GM21619 (cell line): ENCODE measurements around the gene SRSF9.

Experiments
- ATAC-seq: cut with Tn5 transposase; IDR thresholded peaks from one replicate; pipeline ENCODE4 v1.9.1; 2021; ENCODE audit not compliant: unreplicated experiment

Gene SRSF9

GRCh38 chr12:120483621-120484020 lies 14.1 kb upstream of the SRSF9 start:
- ATAC-seq: no peak

GRCh38 chr12:120481022-120481767 lies 11.6 kb upstream of the SRSF9 start:
- no peak for ATAC-seq

GRCh38 chr12:120480211-120480610 lies 10.7 kb upstream of the SRSF9 start:
- no peak for ATAC-seq

GRCh38 chr12:120479458-120479857 lies 9.9 kb upstream of the SRSF9 start:
- no peak for ATAC-seq

- ATAC-seq: no peak
Observed at GRCh38 chr12:120475643-120476042, 6.1 kb upstream of the SRSF9 start.

- no peak for ATAC-seq
Observed at GRCh38 chr12:120474616-120474960, 5.0 kb upstream of the SRSF9 start.

GRCh38 chr12:120473807-120474615 lies 4.5 kb upstream of the SRSF9 start:
- ATAC-seq: no peak

- ATAC-seq: no peak
Observed at GRCh38 chr12:120472521-120472920, 3.0 kb upstream of the SRSF9 start.

DNA sequence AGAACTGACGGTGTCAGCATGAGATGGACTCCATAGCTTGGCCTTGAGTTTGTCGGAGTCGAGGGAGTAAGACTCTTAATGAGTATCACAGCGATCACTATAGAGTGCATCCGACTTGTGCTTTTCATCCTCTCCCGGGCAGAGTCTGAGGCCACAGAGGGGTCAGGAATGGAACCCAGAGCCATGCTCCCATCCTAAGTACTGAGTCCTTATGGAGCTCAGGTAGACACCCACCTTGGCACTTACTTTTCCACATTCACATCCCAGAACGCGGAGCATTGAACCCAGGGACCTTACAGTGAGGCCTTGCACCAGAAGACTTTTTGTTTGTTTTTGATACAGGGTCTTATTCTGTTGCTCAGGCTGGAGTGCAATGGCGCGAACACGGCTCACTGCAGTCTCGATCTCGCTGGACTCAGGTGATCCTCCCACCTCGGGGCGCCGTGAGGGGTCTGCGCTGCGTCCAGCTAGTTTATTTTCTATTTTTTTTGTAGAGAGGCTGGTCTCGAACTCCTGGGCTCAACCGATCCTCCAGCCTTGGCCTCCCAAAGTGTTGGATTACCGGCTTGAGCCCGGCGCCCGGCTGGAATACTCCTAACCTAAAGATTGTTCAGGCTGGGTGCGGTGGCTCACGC lies 719 bp upstream of the SRSF9 start:
- peak; percentile 22 for ATAC-seq

DNA sequence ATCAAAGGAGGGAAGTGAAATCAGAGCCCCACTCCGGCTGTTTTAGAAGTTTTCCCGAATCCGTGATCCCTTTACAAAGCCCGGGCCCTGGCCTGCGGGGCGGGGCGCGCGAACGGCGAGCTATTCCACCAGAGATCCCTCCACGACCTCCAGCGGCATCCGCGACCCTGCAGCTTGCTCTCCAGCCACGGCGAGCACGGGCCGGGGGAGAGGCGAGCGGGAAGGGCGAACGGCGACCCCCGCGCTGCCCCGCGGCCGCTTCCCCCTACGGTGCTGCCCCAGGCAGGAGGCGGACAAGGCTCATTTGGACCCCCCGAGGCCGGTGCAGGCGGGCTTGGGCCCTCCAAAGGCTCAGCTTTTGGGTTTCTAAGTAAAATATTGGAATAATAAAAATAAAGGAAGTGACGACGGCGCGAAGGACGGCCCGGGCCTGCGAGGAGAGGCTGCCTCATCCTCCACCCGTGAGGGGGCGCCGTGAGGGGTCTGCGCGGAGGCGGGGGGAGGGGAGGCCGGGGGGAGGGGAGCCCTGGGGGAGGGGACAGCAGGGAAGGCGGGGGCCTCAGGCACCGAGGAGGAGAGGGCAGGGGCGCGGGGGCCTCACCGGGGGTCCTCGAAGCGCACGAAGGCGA lies 613 bp downstream of the SRSF9 start:
- ATAC-seq: peak; percentile 21

GRCh38 chr12:120468325-120468820 lies 1.2 kb downstream of the SRSF9 start:
- ATAC-seq: no peak

DNA sequence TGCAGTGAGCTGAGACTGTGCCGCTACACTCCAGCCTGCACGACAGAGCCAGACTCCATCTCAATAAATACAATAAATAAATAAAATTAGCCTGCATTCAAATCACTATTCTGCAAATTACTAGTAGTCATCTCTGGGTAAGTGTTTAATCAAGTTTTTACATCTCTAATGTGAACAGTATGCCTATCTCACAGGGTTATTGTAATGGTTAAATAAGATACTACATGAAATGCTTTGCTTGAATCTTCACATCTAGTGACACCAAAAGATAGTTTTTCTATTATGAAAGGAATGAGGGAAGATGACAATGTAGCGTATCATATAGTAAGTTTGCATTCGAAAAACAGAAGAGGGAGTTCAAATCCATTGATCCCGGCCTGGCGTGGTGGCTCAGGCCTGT lies 2.1 kb downstream of the SRSF9 start:
- no peak for ATAC-seq

DNA sequence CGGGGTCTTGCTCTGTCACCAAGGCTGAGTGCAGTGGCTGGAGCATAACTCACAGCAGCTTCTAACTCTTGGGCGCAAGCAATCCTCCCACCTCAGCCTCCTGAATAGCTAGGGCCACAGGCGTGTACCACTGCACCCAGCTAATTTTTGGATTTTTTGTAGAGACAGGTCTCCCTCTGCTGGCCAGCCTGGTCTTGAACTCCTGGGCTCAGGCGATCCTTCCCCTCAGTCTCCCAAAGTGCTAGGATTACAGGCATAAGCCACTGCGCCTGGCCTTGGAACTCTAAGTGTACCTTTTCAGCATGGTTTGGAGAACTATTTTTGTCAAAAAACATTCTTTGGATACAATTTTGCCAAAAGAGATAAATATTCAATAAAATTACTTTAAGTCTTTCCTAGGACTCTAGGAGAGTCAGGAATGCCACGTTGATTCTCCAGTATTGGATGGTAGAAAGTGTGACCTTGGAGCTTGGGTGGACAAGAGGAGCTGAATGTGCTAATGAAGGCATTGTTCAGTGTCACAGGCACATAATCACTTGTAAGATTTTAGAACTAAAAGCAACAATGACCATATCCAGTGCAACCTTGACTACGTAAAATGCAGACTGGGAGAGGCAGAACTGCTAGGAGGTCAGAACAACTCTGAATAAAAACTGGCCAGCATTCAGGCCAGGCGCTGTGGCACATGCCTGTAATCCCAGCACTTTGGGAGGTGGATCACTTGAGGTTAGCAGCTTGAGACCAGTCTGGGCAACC lies 2.8 kb downstream of the SRSF9 start:
- no peak for ATAC-seq

- ATAC-seq: no peak
Observed at GRCh38 chr12:120465756-120466155, 3.8 kb downstream of the SRSF9 start.

DNA sequence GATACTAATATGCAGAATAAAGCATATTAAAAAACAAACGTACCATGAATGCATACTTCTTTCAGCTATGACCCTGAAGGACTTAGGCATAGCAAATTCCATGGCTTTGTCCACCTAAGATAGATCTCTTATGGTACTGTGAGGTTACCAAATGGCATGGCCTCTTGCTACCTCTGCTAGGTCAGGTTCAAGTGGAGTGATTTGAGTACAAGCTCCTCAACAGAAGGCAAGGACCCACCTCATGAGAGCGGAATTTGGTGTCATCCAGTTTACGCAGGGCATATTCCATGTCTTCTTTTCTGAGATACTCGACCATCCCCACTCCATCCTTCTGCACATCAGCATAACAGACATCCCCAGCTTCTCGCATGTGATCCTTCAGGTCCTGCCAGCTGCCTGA lies 5.8 kb downstream of the SRSF9 start:
- ATAC-seq: no peak

DNA sequence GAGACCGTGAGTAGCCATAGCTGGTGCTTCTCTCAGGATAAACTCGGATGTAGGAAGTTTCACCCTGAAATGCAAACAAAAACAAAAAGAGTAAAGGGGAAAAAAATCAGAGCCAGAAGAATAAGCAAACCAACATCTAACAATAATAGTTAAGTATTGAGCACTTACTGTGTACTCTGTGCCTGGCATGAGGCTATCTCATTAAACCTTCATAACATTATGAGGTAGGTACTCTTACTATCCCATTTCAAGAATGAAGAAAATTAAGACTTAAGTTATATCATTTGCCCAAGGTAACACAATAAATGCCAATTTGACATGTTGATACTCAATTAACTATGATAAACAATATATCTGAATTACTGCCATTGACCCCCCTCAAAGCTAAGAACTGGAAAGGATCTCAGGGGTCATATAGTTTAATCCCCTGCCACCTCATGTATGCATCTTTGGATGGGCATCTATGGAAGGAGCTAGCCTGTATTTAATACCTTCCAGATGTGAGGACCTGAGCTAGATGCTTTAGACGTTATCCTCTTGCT lies 7.4 kb downstream of the SRSF9 start:
- ATAC-seq: no peak

- no peak for ATAC-seq
Observed at GRCh38 chr12:120460157-120460556, 9.4 kb downstream of the SRSF9 start.

GRCh38 chr12:120457133-120457532 lies 12.4 kb downstream of the SRSF9 start:
- ATAC-seq: no peak

- no peak for ATAC-seq
Observed at GRCh38 chr12:120455302-120455701, 14.2 kb downstream of the SRSF9 start.

GRCh38 chr12:120453977-120454376 lies 15.6 kb downstream of the SRSF9 start:
- ATAC-seq: no peak
